Measurements from ENCODE around the gene CDC42EP4. TPM values are rescaled to one million over a fixed set of nuclear protein-coding genes. Genes with fewer than 3 reads are reported as not detected.

The CDC42EP4 gene
- total RNA-seq, 1 experiment from 2014 or later, result 83.1 TPM

- ChIA-PET POLR2A (ENCODE audit: unreplicated experiment) (no interaction called here), CTCF (no interaction called here)
- no peak overlapping the region for H3K9ac ChIP-seq (ENCODE audit: low read length)
- intact Hi-C loops (cut with micrococcal nuclease), result no loop called here
- no peaks in the 10 kb centered on the region for H3K9me3 ChIP-seq (ENCODE audit: low read length)
- no peaks in the 10 kb centered on the region for H3K9me2 ChIP-seq (replicated peaks; ENCODE audit: low read length)
- no peaks in the 10 kb centered on the region for H3K4me1 ChIP-seq (ENCODE audit: insufficient read depth, low read length)
- no peaks in the 10 kb centered on the region for H3K79me2 ChIP-seq (ENCODE audit: low read length)
- H3F3A ChIP-seq (ENCODE audit: low read length, unreplicated experiment), result no peaks in the 10 kb centered on the region
- no TSS peak for BruUV-seq (replicated peaks)
- no peak overlapping the region for H3K4me3 ChIP-seq (ENCODE audit: low read length)
- no peaks in the 10 kb centered on the region for H3K27me3 ChIP-seq (ENCODE audit: low read length)
- TF ChIP-seq EZH2phosphoT487 (IDR thresholded peaks at IDR 0.05; ENCODE audit: borderline replicate concordance, low read length) (no peak), EZH2 (IDR thresholded peaks at IDR 0.05; ENCODE audit: low read length, unreplicated experiment) (no peak), CTCF (conservative IDR thresholded peaks at IDR 0.05; ENCODE audit: low read depth, low read length) (no peak)
- no peak overlapping the region for H2AFZ ChIP-seq (ENCODE audit: low read length)
- H3K27ac ChIP-seq (ENCODE audit: low read length), result no peak overlapping the region
- H4K20me1 ChIP-seq (ENCODE audit: low read length), result no peaks in the 10 kb centered on the region
- ATAC-seq (no peak), DNase-seq (no peak)
- no peaks in the 10 kb centered on the region for H3K36me3 ChIP-seq (ENCODE audit: low read depth, low read length)
- no peak overlapping the region for H3K4me2 ChIP-seq (ENCODE audit: low read length)
These were observed 42.5 kb downstream of the CDC42EP4 start for GRCh38 chr17:73269329-73269615.

- H3F3A ChIP-seq (ENCODE audit: low read length, unreplicated experiment), result no peaks in the 10 kb centered on the region
- peak; percentile 29 for ATAC-seq
- POLR2A ChIA-PET (ENCODE audit: unreplicated experiment), result no interaction called here
- H3K27ac ChIP-seq (ENCODE audit: low read length), result no peak overlapping the region
- H4K20me1 ChIP-seq (ENCODE audit: low read length), result no peaks in the 10 kb centered on the region
- no peak for DNase-seq
- H3K4me2 ChIP-seq (ENCODE audit: low read length), result no peak overlapping the region
- TF ChIP-seq EZH2phosphoT487 (IDR thresholded peaks at IDR 0.05; ENCODE audit: borderline replicate concordance, low read length) (no peak), EZH2 (IDR thresholded peaks at IDR 0.05; ENCODE audit: low read length, unreplicated experiment) (no peak), CTCF (conservative IDR thresholded peaks at IDR 0.05; ENCODE audit: low read depth, low read length) (no peak)
- H3K4me3 ChIP-seq (ENCODE audit: low read length), result no peak overlapping the region
- BruUV-seq (replicated peaks), result no TSS peak
- H3K4me1 ChIP-seq (ENCODE audit: insufficient read depth, low read length), result no peaks in the 10 kb centered on the region
- H3K9me2 ChIP-seq (replicated peaks; ENCODE audit: low read length), result no peaks in the 10 kb centered on the region
- CTCF ChIA-PET, result interaction anchor here (0.5 kb wide), 1 partner anchor 47 kb away, joined by 3 read pairs; no protein-coding TSS in a partner anchor
- H3K79me2 ChIP-seq (ENCODE audit: low read length), result no peaks in the 10 kb centered on the region
- H3K9ac ChIP-seq (ENCODE audit: low read length), result no peak overlapping the region
- no peaks in the 10 kb centered on the region for H3K9me3 ChIP-seq (ENCODE audit: low read length)
- intact Hi-C loops (cut with micrococcal nuclease), result no loop called here
- no peaks in the 10 kb centered on the region for H3K36me3 ChIP-seq (ENCODE audit: low read depth, low read length)
- H3K27me3 ChIP-seq (ENCODE audit: low read length), result no peaks in the 10 kb centered on the region
- no peak overlapping the region for H2AFZ ChIP-seq (ENCODE audit: low read length)
These were observed 43.0 kb downstream of the CDC42EP4 start for GRCh38 chr17:73268582-73269328.

Measured in PC-3 (cell line).